Measurements from ENCODE around the gene ACBD4. TPM values are rescaled to one million over a fixed set of nuclear protein-coding genes. Genes with fewer than 3 reads are reported as not detected.
A peak's percentile ranks its signal among the peaks of the same experiment; 100 is the strongest.

ACBD4 gene
- total and polyA plus RNA-seq, 4 donors = 7.8 to 15.7 (median 12.7) TPM

- peaks cover 0 to 9% (median 0%) of the 10 kb centered on the region in 4 donors for H3K36me3 ChIP-seq (ENCODE audit: control insufficient read depth in 4 of 4, insufficient read depth in 4 of 4, low read length in 4 of 4)
- H3K9me3 ChIP-seq (ENCODE audit: control insufficient read depth in 4 of 4, insufficient read depth in 3 of 4, low read length in 3 of 4) = no peaks in the 10 kb centered on the region
- TF ChIP-seq, protein P1, sequence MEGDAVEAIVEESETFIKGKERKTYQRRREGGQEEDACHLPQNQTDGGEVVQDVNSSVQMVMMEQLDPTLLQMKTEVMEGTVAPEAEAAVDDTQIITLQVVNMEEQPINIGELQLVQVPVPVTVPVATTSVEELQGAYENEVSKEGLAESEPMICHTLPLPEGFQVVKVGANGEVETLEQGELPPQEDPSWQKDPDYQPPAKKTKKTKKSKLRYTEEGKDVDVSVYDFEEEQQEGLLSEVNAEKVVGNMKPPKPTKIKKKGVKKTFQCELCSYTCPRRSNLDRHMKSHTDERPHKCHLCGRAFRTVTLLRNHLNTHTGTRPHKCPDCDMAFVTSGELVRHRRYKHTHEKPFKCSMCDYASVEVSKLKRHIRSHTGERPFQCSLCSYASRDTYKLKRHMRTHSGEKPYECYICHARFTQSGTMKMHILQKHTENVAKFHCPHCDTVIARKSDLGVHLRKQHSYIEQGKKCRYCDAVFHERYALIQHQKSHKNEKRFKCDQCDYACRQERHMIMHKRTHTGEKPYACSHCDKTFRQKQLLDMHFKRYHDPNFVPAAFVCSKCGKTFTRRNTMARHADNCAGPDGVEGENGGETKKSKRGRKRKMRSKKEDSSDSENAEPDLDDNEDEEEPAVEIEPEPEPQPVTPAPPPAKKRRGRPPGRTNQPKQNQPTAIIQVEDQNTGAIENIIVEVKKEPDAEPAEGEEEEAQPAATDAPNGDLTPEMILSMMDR (IDR thresholded peaks at IDR 0.05; ENCODE audit: control extremely low read depth, extremely low read depth) = no peak
- H3K27me3 ChIP-seq (ENCODE audit: control insufficient read depth in 3 of 3, insufficient read depth in 3 of 3, low read length in 2 of 3) = no peaks in the 10 kb centered on the region
- peak overlapping the region in 1 of 2 donors; percentile 70 for H3K27ac ChIP-seq (ENCODE audit: low read depth in 1 of 2, low read length in 1 of 2)
- no peak overlapping the region for H3K4me3 ChIP-seq
- H3K4me1 ChIP-seq (ENCODE audit: control insufficient read depth in 5 of 5, insufficient read depth in 5 of 5, low read length in 5 of 5) = peaks cover 1 to 40% (median 6%) of the 10 kb centered on the region in 5 donors
- ATAC-seq (ENCODE audit: insufficient read depth, low FRiP score) = no peak
- no peak overlapping the region for H3K9ac ChIP-seq (ENCODE audit: insufficient read depth in 1 of 2, low read length in 2 of 2)
- WGBS, 2 donors = 88 to 89% methylated on average over 10 of the region's 10 CpGs
- no peak for DNase-seq
Observed at GRCh38 chr17:45146166-45146565, 10.7 kb downstream of the ACBD4 start.

DNA sequence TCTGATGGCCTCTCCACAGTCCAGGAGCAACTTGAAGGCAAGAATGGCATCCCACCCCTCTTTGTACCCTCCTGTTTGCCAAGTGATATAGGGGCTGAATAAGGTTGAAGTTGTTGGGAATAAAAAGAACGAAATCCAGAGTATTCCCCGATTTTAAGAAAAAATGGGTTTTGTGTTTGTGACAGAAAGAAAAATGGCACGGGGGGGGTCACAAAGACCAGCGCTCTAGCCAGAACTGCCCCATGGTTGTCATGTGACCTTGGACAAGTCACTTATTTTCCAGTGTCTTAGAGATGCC, 11.1 kb downstream of the ACBD4 start:
- peaks cover 5 to 44% (median 10%) of the 10 kb centered on the region in 5 donors for H3K4me1 ChIP-seq (ENCODE audit: control insufficient read depth in 5 of 5, insufficient read depth in 5 of 5, low read length in 5 of 5)
- ATAC-seq (ENCODE audit: insufficient read depth, low FRiP score) = no peak
- no peak for DNase-seq
- peaks cover 0 to 9% (median 0%) of the 10 kb centered on the region in 4 donors for H3K36me3 ChIP-seq (ENCODE audit: control insufficient read depth in 4 of 4, insufficient read depth in 4 of 4, low read length in 4 of 4)
- TF ChIP-seq, protein P1 (IDR thresholded peaks at IDR 0.05; ENCODE audit: control extremely low read depth, extremely low read depth) = no peak
- no peaks in the 10 kb centered on the region for H3K27me3 ChIP-seq (ENCODE audit: control insufficient read depth in 3 of 3, insufficient read depth in 3 of 3, low read length in 2 of 3)
- peak overlapping the region; percentile 70 to 96 for H3K27ac ChIP-seq (ENCODE audit: low read depth in 1 of 2, low read length in 1 of 2)
- WGBS, 2 donors = 82 to 93% methylated on average over 4 of the region's 4 CpGs
- H3K9me3 ChIP-seq (ENCODE audit: control insufficient read depth in 4 of 4, insufficient read depth in 3 of 4, low read length in 3 of 4) = no peaks in the 10 kb centered on the region
- H3K4me3 ChIP-seq = no peak overlapping the region
- H3K9ac ChIP-seq (ENCODE audit: insufficient read depth in 1 of 2, low read length in 2 of 2) = peak overlapping the region in 1 of 2 donors; percentile 97

- H3K9me3 ChIP-seq (ENCODE audit: control insufficient read depth in 4 of 4, insufficient read depth in 3 of 4, low read length in 3 of 4) = no peaks in the 10 kb centered on the region
- TF ChIP-seq, protein P1 (IDR thresholded peaks at IDR 0.05; ENCODE audit: control extremely low read depth, extremely low read depth) = no peak
- 10 to 12% methylated on average over 29 of the region's 29 CpGs for WGBS, 2 donors
- peak overlapping the region; percentile 95 to 96 for H3K27ac ChIP-seq (ENCODE audit: low read depth in 1 of 2, low read length in 1 of 2)
- ATAC-seq (ENCODE audit: insufficient read depth, low FRiP score) (peak; percentile 2), DNase-seq (peak in 2 of 3 donors; percentile 87 to 88)
- peak overlapping the region; percentile 85 to 97 for H3K9ac ChIP-seq (ENCODE audit: insufficient read depth in 1 of 2, low read length in 2 of 2)
- peak overlapping the region; percentile 57 for H3K4me3 ChIP-seq
- H3K27me3 ChIP-seq (ENCODE audit: control insufficient read depth in 3 of 3, insufficient read depth in 3 of 3, low read length in 2 of 3) = no peaks in the 10 kb centered on the region
- H3K36me3 ChIP-seq (ENCODE audit: control insufficient read depth in 4 of 4, insufficient read depth in 4 of 4, low read length in 4 of 4) = peaks cover 0 to 9% (median 0%) of the 10 kb centered on the region in 4 donors
- peaks cover 5 to 47% (median 14%) of the 10 kb centered on the region in 5 donors for H3K4me1 ChIP-seq (ENCODE audit: control insufficient read depth in 5 of 5, insufficient read depth in 5 of 5, low read length in 5 of 5)
Observed at GRCh38 chr17:45146890-45147580, 11.5 kb downstream of the ACBD4 start.

Data from lung (tissue), 12 donors.